HUES6 (cell line): ENCODE measurements around the gene DNAL1.
"Not testable (repeated sequence)": the region's sequence is repeated elsewhere in the genome, so short reads cannot be mapped to it uniquely, and the experiment has no call there.

Experiments
- H3K27ac ChIP-seq: 2 replicates; pipeline ENCODE4 v1.7.0; 2013; ENCODE audit warnings: low read depth, mild to moderate bottlenecking, low read length, inconsistent platforms
- H3K27me3 ChIP-seq: 2 replicates; pipeline ENCODE4 v1.6.1; 2013; ENCODE audit warnings: low read length; ENCODE audit not compliant: control insufficient read depth, insufficient read depth
- H3K36me3 ChIP-seq: 2 replicates; pipeline ENCODE4 v1.6.1; 2013; ENCODE audit warnings: low read length; ENCODE audit not compliant: control insufficient read depth, insufficient read depth
- H3K4me1 ChIP-seq: 2 replicates; pipeline ENCODE4 v1.6.1; 2013; ENCODE audit warnings: low read length; ENCODE audit not compliant: control insufficient read depth, insufficient read depth
- H3K4me3 ChIP-seq: 2 replicates; pipeline ENCODE4 v1.5.1; 2013; ENCODE audit warnings: low read depth, low read length
- H3K9ac ChIP-seq: one replicate; pipeline ENCODE4 v1.6.1; 2013; ENCODE audit warnings: mild to moderate bottlenecking, low read length
- H3K9me3 ChIP-seq: 2 replicates; pipeline ENCODE4 v1.6.1; 2013; ENCODE audit warnings: low read depth, low read length; ENCODE audit not compliant: control insufficient read depth, insufficient read depth

DNAL1 gene

DNA sequence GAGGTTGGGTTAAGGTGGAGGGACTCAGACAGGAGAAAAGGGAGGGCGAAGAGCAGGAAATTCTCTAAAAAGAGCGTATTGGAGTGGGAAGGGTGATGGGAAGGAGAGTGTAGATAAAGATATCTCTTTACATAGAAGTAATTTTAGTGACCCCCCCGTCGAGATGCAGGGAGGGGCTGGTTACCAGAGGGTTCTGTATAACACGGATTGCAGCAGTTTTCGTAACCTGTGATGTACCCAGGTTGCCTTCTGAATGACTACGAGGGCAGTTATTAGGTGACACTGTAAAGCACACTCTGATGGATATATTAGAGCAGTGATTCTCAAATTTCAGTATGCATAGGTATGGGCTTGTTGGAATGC is 443 bp downstream of the DNAL1 start:
- no peaks in the 10 kb centered on the region for H3K36me3 ChIP-seq
- peak overlapping the region; percentile 73 for H3K4me3 ChIP-seq
- H3K9ac ChIP-seq, result peak overlapping the region; percentile 51
- H3K9me3 ChIP-seq, result no peaks in the 10 kb centered on the region
- no peaks in the 10 kb centered on the region for H3K27me3 ChIP-seq
- H3K27ac ChIP-seq, result no peak overlapping the region
- H3K4me1 ChIP-seq, result peaks cover 5% of the 10 kb centered on the region; the same call in 1 of the 2 replicates

DNA sequence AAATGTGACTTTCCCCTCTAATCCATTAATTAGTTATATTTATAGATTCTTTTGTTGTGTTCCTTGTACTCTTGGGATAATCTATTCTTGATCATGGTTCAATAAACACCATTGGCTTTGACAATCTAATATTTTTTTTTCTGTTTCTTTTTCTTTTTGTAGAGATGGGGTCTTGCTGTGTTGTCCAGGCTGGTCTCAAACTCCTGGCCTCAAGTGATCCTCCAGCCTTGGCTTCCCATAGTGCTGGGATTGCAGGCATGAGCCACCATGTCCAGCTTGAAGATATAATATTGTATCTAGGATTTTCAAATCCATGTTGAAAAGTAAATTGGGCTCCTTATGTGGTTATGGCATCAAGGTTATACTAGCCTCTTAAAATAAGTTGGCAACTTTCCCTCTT is 6.2 kb downstream of the DNAL1 start:
- Histone ChIP-seq H3K4me3 (no peak overlapping the region), H3K9me3 (no peaks in the 10 kb centered on the region), H3K27me3 (no peaks in the 10 kb centered on the region), H3K36me3 (no peaks in the 10 kb centered on the region), H3K4me1 (no peaks in the 10 kb centered on the region), H3K9ac (no peak overlapping the region), H3K27ac (no peak overlapping the region)

DNA sequence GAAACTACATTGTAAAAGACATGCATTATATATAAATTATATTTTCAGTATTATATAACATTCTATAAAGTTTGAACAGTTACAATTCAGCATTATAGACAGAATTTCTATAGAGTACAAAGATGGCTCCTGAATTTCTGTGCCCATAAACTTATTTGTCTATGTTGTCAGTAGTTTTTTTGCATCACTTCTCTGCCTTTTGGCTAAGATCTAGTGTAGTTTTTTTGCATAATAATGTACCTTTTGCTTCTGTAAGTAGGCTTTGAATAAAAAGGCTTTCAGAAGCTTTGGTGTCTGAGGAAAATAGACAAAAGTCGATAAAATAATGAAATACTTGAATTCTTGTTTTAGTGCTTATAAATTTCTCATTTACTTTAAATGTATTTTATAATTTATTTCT is 11.1 kb downstream of the DNAL1 start:
- H3K36me3 ChIP-seq, result 0 out of 2 replicates have a peak, but pooled peaks cover 3% of the 10 kb centered on the region
- no peak overlapping the region for H3K9ac ChIP-seq
- H3K9me3 ChIP-seq, result no peaks in the 10 kb centered on the region
- no peaks in the 10 kb centered on the region for H3K27me3 ChIP-seq
- H3K4me1 ChIP-seq, result no peaks in the 10 kb centered on the region
- H3K27ac ChIP-seq, result no peak overlapping the region
- no peak overlapping the region for H3K4me3 ChIP-seq

DNA sequence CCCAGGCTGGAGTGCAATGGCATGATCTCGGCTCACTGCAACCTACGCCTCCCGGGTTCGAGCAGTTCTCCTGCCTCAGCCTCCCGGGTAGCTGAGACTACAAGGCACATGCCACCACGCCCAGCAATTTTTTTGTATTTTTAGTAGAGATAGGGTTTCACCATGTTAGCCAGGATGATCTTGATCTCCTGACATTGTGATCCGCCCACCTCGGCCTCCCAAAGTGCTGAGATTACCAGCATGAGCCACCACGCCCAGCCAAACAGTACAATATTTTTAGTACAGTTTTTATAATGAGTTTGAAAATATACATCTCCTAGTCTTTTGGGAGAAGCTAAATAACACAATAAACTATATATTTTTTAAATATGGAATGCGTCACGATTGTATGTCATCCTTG is 14.4 kb downstream of the DNAL1 start:
- not testable (repeated sequence) for H3K9ac ChIP-seq, H3K36me3 ChIP-seq, H3K27me3 ChIP-seq, H3K4me1 ChIP-seq, H3K27ac ChIP-seq, H3K9me3 ChIP-seq, H3K4me3 ChIP-seq

DNA sequence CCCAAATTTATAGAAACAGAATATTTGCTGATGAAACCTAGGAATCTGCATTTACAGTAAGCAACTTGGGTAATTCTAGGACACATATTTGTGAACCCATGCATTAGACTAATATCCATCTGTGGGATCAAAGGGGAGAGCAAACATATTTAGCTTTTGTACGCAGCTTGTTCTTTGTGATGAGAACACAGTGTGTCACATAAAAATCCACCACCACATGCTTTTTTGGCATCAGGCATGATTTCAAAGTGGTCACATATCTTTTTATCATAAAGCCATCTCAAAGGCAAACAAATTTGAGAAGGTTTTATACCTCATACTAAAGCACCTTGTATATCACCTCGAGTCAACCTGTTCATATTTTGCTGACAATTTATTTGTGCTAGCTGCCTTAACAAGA is 15.7 kb downstream of the DNAL1 start:
- Histone ChIP-seq H3K36me3 (0 out of 2 replicates have a peak, but pooled peaks cover 3% of the 10 kb centered on the region), H3K27ac (no peak overlapping the region), H3K4me1 (peaks cover 4% of the 10 kb centered on the region; the same call in 1 of the 2 replicates), H3K4me3 (no peak overlapping the region), H3K9ac (no peak overlapping the region), H3K9me3 (no peaks in the 10 kb centered on the region), H3K27me3 (no peaks in the 10 kb centered on the region)

DNA sequence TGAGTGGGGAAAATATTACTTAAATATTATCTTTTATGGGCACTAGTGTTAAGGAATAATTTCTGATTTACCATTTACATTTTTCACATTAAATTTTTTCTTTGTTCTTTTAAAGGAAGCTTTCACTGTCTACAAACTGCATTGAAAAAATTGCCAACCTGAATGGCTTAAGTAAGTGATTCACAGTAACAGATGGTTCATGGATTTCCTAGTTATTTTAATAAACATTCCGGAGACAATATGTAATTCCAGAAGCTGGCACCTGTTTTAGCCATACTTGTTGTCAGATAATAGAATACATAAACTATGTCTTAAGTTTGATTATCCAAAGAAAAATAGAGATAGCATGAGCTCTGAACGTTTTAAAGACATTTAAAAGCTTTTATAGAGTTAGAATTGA is 17.1 kb downstream of the DNAL1 start:
- Histone ChIP-seq H3K27me3 (no peaks in the 10 kb centered on the region), H3K36me3 (0 out of 2 replicates have a peak, but pooled peaks cover 3% of the 10 kb centered on the region), H3K27ac (no peak overlapping the region), H3K9ac (no peak overlapping the region), H3K4me3 (no peak overlapping the region), H3K4me1 (peaks cover 4% of the 10 kb centered on the region; the same call in 1 of the 2 replicates), H3K9me3 (no peaks in the 10 kb centered on the region)

DNA sequence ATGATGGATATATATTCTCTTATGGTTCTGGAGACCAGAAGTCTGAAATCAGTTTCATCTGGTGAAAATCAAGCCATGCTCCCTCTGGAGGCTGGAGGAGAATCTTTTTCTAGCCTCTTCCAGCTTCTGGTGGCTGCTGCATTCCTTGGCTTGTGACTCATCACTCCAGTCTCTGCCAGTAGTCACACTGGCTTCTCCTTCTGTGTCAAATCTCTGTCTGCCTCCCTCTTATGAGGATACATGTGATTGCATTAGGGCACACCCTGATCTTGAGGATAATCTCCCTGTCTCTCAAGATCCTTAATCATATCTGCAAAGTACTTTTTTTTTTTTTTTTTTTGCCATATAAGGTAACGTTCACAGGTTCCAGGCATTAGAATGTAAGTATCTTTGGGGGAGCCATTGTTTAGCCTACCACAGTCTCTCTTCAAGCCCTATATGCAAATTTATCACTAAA is 17.7 kb downstream of the DNAL1 start:
- no peaks in the 10 kb centered on the region for H3K9me3 ChIP-seq
- no peak overlapping the region for H3K9ac ChIP-seq
- no peak overlapping the region for H3K4me3 ChIP-seq
- peak overlapping the region; percentile 41; the same call in 1 of the 2 replicates for H3K27ac ChIP-seq
- no peaks in the 10 kb centered on the region for H3K27me3 ChIP-seq
- 0 out of 2 replicates have a peak, but pooled peaks cover 3% of the 10 kb centered on the region for H3K36me3 ChIP-seq
- peaks cover 4% of the 10 kb centered on the region; the same call in 1 of the 2 replicates for H3K4me1 ChIP-seq

DNA sequence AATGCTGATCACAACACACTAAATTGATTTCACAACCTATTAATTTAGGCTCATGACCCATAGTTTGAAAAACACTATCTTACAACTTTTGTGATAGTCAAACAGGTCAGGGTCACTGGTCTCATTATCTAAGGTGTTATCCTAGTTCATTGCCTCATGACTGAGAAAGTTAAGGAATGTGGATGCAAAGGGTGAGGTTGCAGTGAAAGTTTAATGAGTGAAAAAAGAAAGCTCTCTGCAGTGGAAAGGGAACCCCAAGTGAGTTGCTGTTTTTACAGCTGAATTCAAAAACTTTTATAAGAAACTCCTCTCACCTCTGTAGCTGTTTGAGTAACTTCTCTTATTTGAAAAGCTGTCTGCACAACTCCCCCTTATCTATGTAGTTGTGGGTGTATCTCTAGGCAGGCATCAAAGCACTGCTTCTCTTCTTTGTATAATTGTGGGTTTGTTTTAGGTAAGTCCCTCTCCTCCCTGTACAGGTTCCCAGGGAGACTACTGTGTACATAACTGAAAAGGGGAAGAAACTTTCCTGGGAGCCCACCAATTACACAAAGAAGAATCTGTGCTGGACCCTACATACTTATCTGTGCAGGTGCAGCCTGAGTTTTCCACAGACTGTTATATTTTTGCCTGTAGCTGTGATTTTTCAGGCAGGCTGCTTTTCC is 18.9 kb downstream of the DNAL1 start:
- no peaks in the 10 kb centered on the region for H3K27me3 ChIP-seq
- no peak overlapping the region for H3K4me3 ChIP-seq
- 0 out of 2 replicates have a peak, but pooled peaks cover 3% of the 10 kb centered on the region for H3K36me3 ChIP-seq
- H3K4me1 ChIP-seq, result peaks cover 4% of the 10 kb centered on the region; the same call in 1 of the 2 replicates
- peak overlapping the region; percentile 22 for H3K9ac ChIP-seq
- no peak overlapping the region for H3K27ac ChIP-seq
- no peaks in the 10 kb centered on the region for H3K9me3 ChIP-seq

DNA sequence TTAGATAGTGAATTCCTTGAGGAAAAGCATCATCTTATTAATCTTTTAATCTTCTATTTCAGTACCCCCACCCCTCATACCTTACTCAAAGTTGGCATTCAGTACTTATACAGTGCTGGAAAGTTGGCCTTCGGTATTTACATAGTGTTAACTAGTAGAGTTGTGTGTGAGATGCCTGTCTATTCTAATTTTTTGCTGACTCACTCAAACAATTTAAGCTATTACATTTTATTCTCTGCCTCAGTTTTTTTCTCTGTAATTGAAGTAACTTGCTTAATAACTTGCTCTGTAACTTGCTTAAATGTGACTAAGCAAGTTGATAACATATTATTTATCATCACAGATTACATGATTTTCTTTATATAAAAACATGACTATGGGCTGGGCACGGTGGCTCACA is 20.3 kb downstream of the DNAL1 start:
- no peak overlapping the region for H3K4me3 ChIP-seq
- H3K9ac ChIP-seq, result no peak overlapping the region
- H3K9me3 ChIP-seq, result no peaks in the 10 kb centered on the region
- H3K36me3 ChIP-seq, result 0 out of 2 replicates have a peak, but pooled peaks cover 3% of the 10 kb centered on the region
- H3K27ac ChIP-seq, result no peak overlapping the region
- no peaks in the 10 kb centered on the region for H3K27me3 ChIP-seq
- peaks cover 4% of the 10 kb centered on the region; the same call in 1 of the 2 replicates for H3K4me1 ChIP-seq

DNA sequence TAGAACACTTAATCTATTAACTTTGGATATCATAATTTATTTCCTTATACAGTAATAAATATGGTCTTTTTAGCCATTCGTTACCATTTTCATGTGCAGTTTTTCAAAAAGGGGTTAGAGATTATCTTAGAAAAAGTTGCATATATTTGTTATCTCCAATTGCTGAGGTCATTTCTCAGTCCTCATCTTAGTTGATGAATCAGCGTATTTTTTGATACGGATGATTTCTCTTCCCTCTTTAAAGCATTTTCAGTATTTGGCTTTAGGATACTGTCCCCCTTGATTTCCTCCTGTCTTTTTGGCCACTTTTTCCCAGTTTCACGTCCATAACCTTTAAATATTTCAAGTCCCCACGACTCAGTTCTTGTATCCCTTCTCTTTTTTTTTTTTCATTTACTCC is 21.8 kb downstream of the DNAL1 start:
- H3K27ac ChIP-seq, result no peak overlapping the region
- H3K9ac ChIP-seq, result no peak overlapping the region
- peaks cover 4% of the 10 kb centered on the region; the same call in 1 of the 2 replicates for H3K4me1 ChIP-seq
- H3K27me3 ChIP-seq, result no peaks in the 10 kb centered on the region
- no peaks in the 10 kb centered on the region for H3K9me3 ChIP-seq
- no peaks in the 10 kb centered on the region for H3K36me3 ChIP-seq
- H3K4me3 ChIP-seq, result no peak overlapping the region

DNA sequence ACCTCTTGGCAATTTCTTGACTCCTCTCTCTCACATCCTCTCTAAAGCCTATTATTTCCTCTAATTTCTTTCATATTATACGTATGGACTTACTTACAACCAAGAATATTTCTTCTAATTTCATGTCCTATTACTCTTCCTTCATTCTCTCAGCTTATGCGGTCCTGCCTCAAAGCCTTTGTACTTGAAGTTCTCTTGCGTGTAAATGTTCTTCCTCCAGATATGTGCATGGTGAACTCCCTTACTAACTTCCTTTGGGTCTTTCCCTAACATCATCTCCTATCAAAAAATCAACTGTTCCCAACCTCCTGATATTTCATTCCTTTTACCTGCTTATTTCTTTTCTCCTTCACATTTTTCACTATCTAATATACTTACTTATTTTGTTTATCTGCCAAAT is 23.1 kb downstream of the DNAL1 start:
- H3K9me3 ChIP-seq, result no peaks in the 10 kb centered on the region
- no peak overlapping the region for H3K4me3 ChIP-seq
- no peak overlapping the region for H3K9ac ChIP-seq
- H3K27ac ChIP-seq, result no peak overlapping the region
- H3K4me1 ChIP-seq, result peaks cover 4% of the 10 kb centered on the region; the same call in 1 of the 2 replicates
- peaks cover 3% of the 10 kb centered on the region; the same call in 1 of the 2 replicates for H3K36me3 ChIP-seq
- no peaks in the 10 kb centered on the region for H3K27me3 ChIP-seq
